SK-MEL-5 (cell line): ENCODE measurements around the gene NOTCH2. TPM values are rescaled to one million over a fixed set of nuclear protein-coding genes. Genes with fewer than 3 reads are reported as not detected.

ENCODE experiments used
- DNase-seq: peaks from one replicate; pipeline ENCODE4 v3.0.0-alpha.2; 2016; ENCODE audit warnings: low read depth, low spot score
- in situ Hi-C: cut with HindIII; loops from 2 replicates; pipeline ENCODE4 v1.10.0; 2016; ENCODE audit warnings: low sequenced_read_pairs, high pct_unique_total_duplicates, low pct_unique_long_range_greater_than_20kb
- total RNA-seq: library from RNA; depleted of rRNA; stranded (reverse); fragments of >200 nt; shearing (Covaris generic); gene quantifications from 2 replicates; pipeline ENCODE4 v1.2.3, GENCODE V29; 2014

Gene NOTCH2
- total RNA-seq, 1 experiment from 2014 or later = 41.9 TPM

- in situ Hi-C loops = no loop called here
- DNase-seq = no peak
Observed at GRCh38 chr1:119929643-119930315, 139.7 kb downstream of the NOTCH2 start.

GRCh38 chr1:119926553-119926952, 142.9 kb downstream of the NOTCH2 start:
- no peak for DNase-seq
- in situ Hi-C loops = no loop called here

- in situ Hi-C loops = no loop called here
Observed at GRCh38 chr1:119924948-119925898, 144.2 kb downstream of the NOTCH2 start.

GRCh38 chr1:119920104-119920968, 149.1 kb downstream of the NOTCH2 start:
- DNase-seq = no peak
- in situ Hi-C loops = no loop called here

More at GRCh38 chr1:119924948-119925898, 144.2 kb downstream of the NOTCH2 start:
- no peak for DNase-seq

- in situ Hi-C loops = no loop called here
- DNase-seq = no peak
Observed at GRCh38 chr1:119919241-119919640, 150.2 kb downstream of the NOTCH2 start.

- in situ Hi-C loops = no loop called here
- no peak for DNase-seq
Observed at GRCh38 chr1:119918301-119918700, 151.2 kb downstream of the NOTCH2 start.

- in situ Hi-C loops = no loop called here
- no peak for DNase-seq
Observed at GRCh38 chr1:119917304-119918055, 152.0 kb downstream of the NOTCH2 start.

GRCh38 chr1:119915517-119915916, 153.9 kb downstream of the NOTCH2 start:
- in situ Hi-C loops = no loop called here

GRCh38 chr1:119914071-119914470, 155.4 kb downstream of the NOTCH2 start:
- in situ Hi-C loops = no loop called here
- DNase-seq = no peak

More at GRCh38 chr1:119915517-119915916, 153.9 kb downstream of the NOTCH2 start:
- DNase-seq = no peak

GRCh38 chr1:119912963-119913362, 156.5 kb downstream of the NOTCH2 start:
- DNase-seq = no peak
- in situ Hi-C loops = no loop called here

- in situ Hi-C loops = no loop called here
- DNase-seq = no peak
Observed at GRCh38 chr1:119911775-119912174, 157.7 kb downstream of the NOTCH2 start.

GRCh38 chr1:119910618-119911017, 158.8 kb downstream of the NOTCH2 start:
- no peak for DNase-seq
- in situ Hi-C loops = no loop called here

GRCh38 chr1:119909890-119910596, 159.4 kb downstream of the NOTCH2 start:
- no peak for DNase-seq
- in situ Hi-C loops = no loop called here

- no peak for DNase-seq
- in situ Hi-C loops = no loop called here
Observed at GRCh38 chr1:119908661-119909060, 160.8 kb downstream of the NOTCH2 start.

- DNase-seq = no peak
- in situ Hi-C loops = no loop called here
Observed at GRCh38 chr1:119906927-119907652, 162.4 kb downstream of the NOTCH2 start.

GRCh38 chr1:119903443-119903835, 166.0 kb downstream of the NOTCH2 start:
- no peak for DNase-seq
- in situ Hi-C loops = no loop called here
